ENCODE results near the gene CBX3. TPM values are rescaled to one million over a fixed set of nuclear protein-coding genes. Genes with fewer than 3 reads are reported as not detected.
"Not testable (repeated sequence)": the region's sequence is repeated elsewhere in the genome, so short reads cannot be mapped to it uniquely, and the experiment has no call there.

CBX3 gene
- total RNA-seq, result 98.9 and 108 TPM in 2 replicates

- no peak for DNase-seq (ENCODE audit: extremely low read depth, low read depth, low spot score)
Observed at GRCh38 chr7:26201247-26202018, at the start of gene CBX3. TSS of gene CBX3 (plus strand) at chr7:26201745. CDS start at chr7:26202999, 1,254 bp downstream.

GRCh38 chr7:26151953-26152781 lies 49.4 kb upstream of the CBX3 start, which contains the start of gene NFE2L3:
TSS of gene NFE2L3 (plus strand) at chr7:26152198. CDS start at chr7:26152499, 301 bp downstream.
- DNase-seq (ENCODE audit: extremely low read depth, low read depth, low spot score), result no peak

- DNase-seq (ENCODE audit: extremely low read depth, low read depth, low spot score), result not testable (repeated sequence)
Observed at GRCh38 chr7:26152782-26153240, 48.7 kb upstream of the CBX3 start.

- no peak for DNase-seq (ENCODE audit: extremely low read depth, low read depth, low spot score)
Observed at GRCh38 chr7:26153241-26153822, 48.2 kb upstream of the CBX3 start.

GRCh38 chr7:26153823-26154783 lies 47.4 kb upstream of the CBX3 start:
- no peak for DNase-seq (ENCODE audit: extremely low read depth, low read depth, low spot score)

- no peak for DNase-seq (ENCODE audit: extremely low read depth, low read depth, low spot score)
Observed at GRCh38 chr7:26155531-26156375, 45.8 kb upstream of the CBX3 start.

- peak; percentile 85 for DNase-seq (ENCODE audit: extremely low read depth, low read depth, low spot score)
Observed at GRCh38 chr7:26156451-26157420, 44.8 kb upstream of the CBX3 start.

- no peak for DNase-seq (ENCODE audit: extremely low read depth, low read depth, low spot score)
Observed at GRCh38 chr7:26157520-26158105, 43.9 kb upstream of the CBX3 start.

- no peak for DNase-seq (ENCODE audit: extremely low read depth, low read depth, low spot score)
Observed at GRCh38 chr7:26159243-26159642, 42.3 kb upstream of the CBX3 start.

GRCh38 chr7:26160896-26161295 lies 40.6 kb upstream of the CBX3 start:
- no peak for DNase-seq (ENCODE audit: extremely low read depth, low read depth, low spot score)

GRCh38 chr7:26162431-26162830 lies 39.1 kb upstream of the CBX3 start:
- no peak for DNase-seq (ENCODE audit: extremely low read depth, low read depth, low spot score)

GRCh38 chr7:26163804-26164203 lies 37.7 kb upstream of the CBX3 start:
- DNase-seq (ENCODE audit: extremely low read depth, low read depth, low spot score), result not testable (repeated sequence)

GRCh38 chr7:26165950-26166683 lies 35.4 kb upstream of the CBX3 start:
- DNase-seq (ENCODE audit: extremely low read depth, low read depth, low spot score), result no peak

- no peak for DNase-seq (ENCODE audit: extremely low read depth, low read depth, low spot score)
Observed at GRCh38 chr7:26166684-26167266, 34.8 kb upstream of the CBX3 start.

GRCh38 chr7:26167303-26167934 lies 34.1 kb upstream of the CBX3 start:
- DNase-seq (ENCODE audit: extremely low read depth, low read depth, low spot score), result no peak

GRCh38 chr7:26168458-26169023 lies 33.0 kb upstream of the CBX3 start:
- DNase-seq (ENCODE audit: extremely low read depth, low read depth, low spot score), result no peak

Measured in glomerular endothelial cell (primary cell).